ENCODE results near the gene MYRFL. TPM values are rescaled to one million over a fixed set of nuclear protein-coding genes. Genes with fewer than 3 reads are reported as not detected.

Gene MYRFL
- total RNA-seq, 1 experiment from 2014 or later = 0.57 TPM

GRCh38 chr12:69866698-69867097, 41.7 kb downstream of the MYRFL start:
- H3K56ac ChIP-seq (ENCODE audit: insufficient read length, low read depth, low read length) = no peak overlapping the region
- H3K79me2 ChIP-seq (ENCODE audit: insufficient read depth, low read length) = no peaks in the 10 kb centered on the region
- no peak overlapping the region for H3K4me2 ChIP-seq (ENCODE audit: insufficient read depth, insufficient read length, low read length)
- DNase-seq = no peak
- H3K23ac ChIP-seq (ENCODE audit: insufficient read length, low read depth, low read length) = no peak overlapping the region
- WGBS (ENCODE audit: extremely low coverage, insufficient read length, low lambda C conversion rate) = no CpG with 5 or more reads among the region's 4 CpGs
- H3K4ac ChIP-seq (ENCODE audit: low read depth, low read length) = no peak overlapping the region
- H3K27ac ChIP-seq (ENCODE audit: insufficient read length, low read depth, low read length) = no peak overlapping the region
- no peaks in the 10 kb centered on the region for H3K4me1 Mint-ChIP-seq
- no peak overlapping the region for H3K27ac Mint-ChIP-seq
- no peaks in the 10 kb centered on the region for H3K9me3 Mint-ChIP-seq
- no peaks in the 10 kb centered on the region for H3K36me3 Mint-ChIP-seq (ENCODE audit: insufficient read depth in 1 of 3, low read depth in 3 of 3)
- H3T11ph ChIP-seq (ENCODE audit: low read length) = no peak overlapping the region
- no peak overlapping the region for H2AK5ac ChIP-seq (ENCODE audit: insufficient read length, low read length)
- no peak overlapping the region for H2BK12ac ChIP-seq (ENCODE audit: insufficient read length, low read depth, low read length)
- H2BK120ac ChIP-seq (ENCODE audit: low read depth, low read length, poor library complexity, severe bottlenecking) = no peak overlapping the region
- no peak overlapping the region for H2BK5ac ChIP-seq (ENCODE audit: insufficient read length, low read length)
- TF ChIP-seq CTCF (conservative IDR thresholded peaks at IDR 0.05) = no peak
- H2BK15ac ChIP-seq (ENCODE audit: low read depth, low read length) = no peak overlapping the region
- H3K27me3 ChIP-seq (ENCODE audit: insufficient read depth, low read length) = no peaks in the 10 kb centered on the region
- no peaks in the 10 kb centered on the region for H3K23me2 ChIP-seq (ENCODE audit: insufficient read length, low read depth, low read length, poor library complexity, severe bottlenecking)
- H3K4me1 ChIP-seq (ENCODE audit: insufficient read depth, low read length) = no peaks in the 10 kb centered on the region
- no peak overlapping the region for H2AFZ ChIP-seq (ENCODE audit: low read length)
- no peak overlapping the region for H4K5ac ChIP-seq (ENCODE audit: insufficient read length, low read depth, low read length)
- no peak overlapping the region for H3K14ac ChIP-seq (ENCODE audit: insufficient read depth, low read length)
- H4K91ac ChIP-seq (ENCODE audit: insufficient read length, low read depth, low read length) = no peak overlapping the region
- no peak overlapping the region for H3K9ac ChIP-seq (ENCODE audit: extremely low read depth, insufficient read length, low read length)
- H3K18ac ChIP-seq (ENCODE audit: insufficient read length, low read depth, low read length) = no peak overlapping the region
- H4K8ac ChIP-seq (replicated peaks; ENCODE audit: insufficient read length, low read depth, low read length) = no peak overlapping the region
- no peaks in the 10 kb centered on the region for H3K9me3 ChIP-seq (ENCODE audit: control insufficient read depth, low read depth, low read length)
- H3K4me3 Mint-ChIP-seq = no peak overlapping the region
- H4K20me1 ChIP-seq (ENCODE audit: control insufficient read depth, insufficient read depth, insufficient read length) = no peaks in the 10 kb centered on the region
- H2BK20ac ChIP-seq (ENCODE audit: low read depth, low read length, poor library complexity, severe bottlenecking) = no peak overlapping the region
- H3K27me3 Mint-ChIP-seq (ENCODE audit: low read depth) = no peaks in the 10 kb centered on the region
- H3K79me1 ChIP-seq (ENCODE audit: insufficient read depth, low read depth, low read length, poor library complexity, severe bottlenecking) = no peaks in the 10 kb centered on the region
